CD1c-positive myeloid dendritic cell (primary cell): Measurements from ENCODE around the gene TNIP2.
"Not testable (repeated sequence)": the region's sequence is repeated elsewhere in the genome, so short reads cannot be mapped to it uniquely, and the experiment has no call there.

Experiments
- DNase-seq: peaks from one replicate; pipeline ENCODE4 v3.0.0-alpha.2; 2016; ENCODE audit errors: extremely low spot score

Gene TNIP2

DNA sequence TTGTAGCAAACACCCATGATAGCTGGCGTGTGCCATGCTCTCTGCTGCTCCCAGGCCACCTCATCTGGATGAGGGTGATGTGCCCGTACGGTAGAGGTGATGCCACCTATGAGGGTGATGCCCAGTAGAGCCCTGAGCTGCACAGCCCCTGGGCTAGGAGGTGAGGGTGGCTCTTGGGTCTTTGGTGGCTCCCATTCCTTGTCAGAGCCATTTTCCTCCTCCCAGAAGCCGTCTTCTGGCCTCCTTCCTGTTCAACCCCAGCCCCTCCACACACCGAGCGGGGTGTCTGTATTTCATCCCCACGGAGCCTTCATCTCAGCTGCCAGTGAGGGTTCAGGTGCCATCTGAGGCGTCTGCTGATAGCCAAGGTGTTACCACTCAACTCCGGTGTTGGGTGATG lies 12.0 kb upstream of the TNIP2 start:
- no peak for DNase-seq

DNA sequence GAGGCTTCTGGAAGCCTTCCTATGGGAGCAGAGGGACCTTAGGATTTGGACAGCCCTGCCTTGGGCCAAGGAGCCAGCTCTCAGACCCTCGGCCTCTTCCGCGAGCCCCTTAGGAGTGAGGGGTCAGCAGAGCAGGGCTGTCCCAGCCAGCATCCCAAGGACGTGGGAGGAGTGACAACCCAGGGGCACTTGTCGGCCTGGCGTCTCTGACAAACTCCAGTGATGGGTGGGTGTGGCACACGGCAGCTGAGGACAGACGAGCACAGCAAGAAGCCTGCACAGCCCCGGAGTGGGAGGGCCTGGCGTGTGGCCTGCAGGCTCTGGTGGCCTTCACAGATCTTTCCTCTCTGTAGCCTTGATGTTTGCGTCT lies 11.6 kb upstream of the TNIP2 start:
- no peak for DNase-seq

DNA sequence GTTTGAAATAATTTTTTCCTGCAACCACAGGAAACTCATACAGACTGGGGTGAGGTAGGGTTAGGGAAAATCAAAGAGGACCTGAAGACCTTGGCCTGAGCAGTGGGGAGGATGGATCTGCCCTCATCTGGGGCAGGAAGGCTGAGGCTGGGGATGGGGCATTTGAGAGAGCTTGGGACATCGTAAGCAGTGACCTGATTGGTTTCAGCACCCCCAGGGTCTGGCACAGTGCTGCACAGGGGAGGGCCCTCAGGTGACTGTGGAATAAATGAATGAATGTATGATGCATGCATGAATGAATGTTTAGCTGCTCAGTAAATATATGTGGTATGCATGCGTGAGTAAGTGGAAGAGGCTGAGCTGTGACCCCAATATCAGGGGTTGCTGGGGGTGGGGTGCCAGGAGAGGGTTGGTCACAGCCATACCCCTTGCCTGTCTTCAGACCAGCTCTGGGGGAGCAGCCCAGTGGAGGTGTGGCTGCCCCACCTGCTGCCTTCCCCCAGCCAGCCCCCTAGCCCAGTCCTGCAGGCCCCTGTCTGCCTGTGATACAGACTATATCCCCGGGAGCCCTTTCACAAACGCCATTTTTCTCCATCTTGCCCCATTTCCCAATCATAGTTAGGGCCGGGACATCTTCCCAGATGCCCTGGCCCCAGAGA lies 11.0 kb upstream of the TNIP2 start:
- DNase-seq: no peak

DNA sequence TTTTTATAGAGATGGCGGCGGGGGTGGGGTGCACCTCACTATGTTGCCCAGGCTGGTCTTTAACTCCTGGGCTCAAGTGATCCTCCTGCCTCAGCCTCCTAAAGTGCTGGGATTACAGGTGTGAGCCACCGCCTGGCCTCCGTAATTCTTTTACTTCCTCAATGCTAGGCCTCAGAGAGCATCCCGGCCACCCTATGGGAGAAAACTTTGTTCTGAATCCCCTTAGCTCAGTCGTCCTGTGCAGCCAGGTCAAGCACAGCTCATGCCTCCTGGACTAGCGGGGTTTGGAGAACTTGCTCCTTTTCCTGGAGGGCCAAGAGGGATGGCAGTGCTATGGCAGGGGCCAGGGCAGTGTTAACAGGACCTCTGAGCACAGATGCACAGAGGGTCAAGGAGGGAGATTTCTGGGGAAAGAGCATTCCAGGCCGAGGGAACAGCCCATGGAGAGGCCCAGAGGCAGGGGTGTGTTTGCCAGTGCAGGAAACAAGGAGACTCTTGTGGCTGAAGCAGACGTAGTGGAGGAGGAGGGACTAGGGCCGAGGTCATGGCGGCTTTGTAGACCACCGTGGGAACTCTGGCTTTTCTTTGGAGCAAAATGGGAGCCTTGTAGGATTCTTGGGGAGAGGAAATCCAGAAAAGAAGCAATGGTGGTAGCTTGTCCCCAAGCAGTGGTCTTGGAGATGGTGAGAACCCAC lies 9.8 kb upstream of the TNIP2 start:
- no peak for DNase-seq

DNA sequence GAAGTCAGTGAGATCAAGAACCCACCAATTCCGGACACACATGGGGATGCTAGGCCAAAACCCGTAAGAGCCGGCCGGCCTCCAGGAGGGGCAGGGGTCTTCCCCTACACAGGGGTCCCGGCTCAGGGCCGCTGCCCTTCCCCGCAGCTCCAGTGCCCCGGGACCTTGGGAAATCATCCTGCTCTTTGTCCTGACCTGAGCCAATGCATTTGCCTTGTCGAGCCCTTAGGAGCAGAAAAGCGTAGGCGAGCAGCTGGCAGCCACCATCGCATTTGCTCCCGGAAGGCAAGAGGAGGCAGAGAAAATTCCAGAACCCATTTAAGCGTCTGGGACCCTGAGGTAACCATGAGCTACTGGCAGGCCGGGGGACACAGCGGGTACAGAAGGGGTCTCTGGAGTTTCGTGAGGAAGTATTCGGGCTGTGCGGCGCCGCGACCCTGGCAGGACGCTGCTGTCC lies 7.4 kb upstream of the TNIP2 start:
- DNase-seq: no peak

DNA sequence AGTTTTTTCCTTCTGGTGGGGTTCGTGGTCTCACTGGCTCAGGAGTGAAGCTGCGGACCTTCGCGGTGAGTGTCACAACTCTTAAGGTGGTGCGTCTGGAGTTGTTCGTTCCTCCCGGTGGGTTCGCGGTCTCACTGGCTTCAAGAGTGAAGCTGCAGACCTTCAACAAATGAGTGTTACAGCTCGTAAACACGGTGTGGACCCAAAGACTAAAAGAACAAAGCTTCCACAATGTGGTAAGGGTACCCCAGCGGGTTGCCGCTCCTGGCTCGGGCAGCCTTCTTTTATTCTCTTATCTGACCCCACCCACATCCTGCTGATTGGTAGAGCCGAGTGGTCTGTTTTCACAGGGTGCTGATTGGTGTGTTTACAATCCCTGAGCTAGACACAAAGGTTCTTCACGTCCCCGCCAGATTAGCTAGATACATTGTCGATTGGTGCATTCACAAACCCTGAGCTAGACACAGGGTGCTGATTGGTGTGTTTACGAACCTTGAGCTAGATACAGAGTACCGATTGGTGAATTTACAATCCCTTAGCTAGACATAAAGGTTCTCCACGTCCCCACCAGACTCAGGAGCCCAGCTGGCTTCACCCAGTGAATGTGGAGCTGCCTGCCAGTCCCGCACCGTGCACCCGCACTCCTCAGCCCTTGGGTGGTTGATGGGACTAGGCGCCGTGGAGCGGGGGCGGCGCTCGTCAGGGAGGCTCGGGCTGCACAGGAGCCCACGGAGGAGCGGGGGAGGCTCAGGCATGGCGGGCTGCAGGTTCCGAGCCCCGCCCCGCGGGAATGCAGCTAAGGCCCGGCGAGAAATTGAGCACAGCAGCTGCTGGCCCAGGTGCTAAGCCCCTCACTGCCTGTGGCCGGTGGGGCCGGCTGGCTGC lies 6.6 kb upstream of the TNIP2 start:
- DNase-seq: not testable (repeated sequence)

DNA sequence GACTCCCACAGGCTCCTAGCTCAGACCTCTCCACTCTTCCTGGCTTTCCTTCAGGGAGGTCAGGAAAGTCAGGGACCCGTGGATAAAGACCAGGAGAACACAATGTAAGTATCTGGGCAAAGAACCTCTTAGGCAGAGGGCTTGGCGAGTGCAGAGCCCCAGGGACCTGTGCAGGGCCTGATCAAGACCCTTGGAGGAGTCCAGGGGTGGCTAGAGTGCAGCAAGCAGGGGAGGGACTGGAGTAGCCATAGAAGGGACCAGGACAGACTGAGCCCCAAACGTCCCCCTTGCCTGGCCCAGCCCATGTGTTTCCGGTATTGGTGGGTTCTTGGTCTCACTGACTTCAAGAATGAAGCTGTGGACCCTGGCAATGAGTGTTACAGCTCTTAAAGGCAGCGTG lies 5.9 kb upstream of the TNIP2 start:
- DNase-seq: no peak

DNA sequence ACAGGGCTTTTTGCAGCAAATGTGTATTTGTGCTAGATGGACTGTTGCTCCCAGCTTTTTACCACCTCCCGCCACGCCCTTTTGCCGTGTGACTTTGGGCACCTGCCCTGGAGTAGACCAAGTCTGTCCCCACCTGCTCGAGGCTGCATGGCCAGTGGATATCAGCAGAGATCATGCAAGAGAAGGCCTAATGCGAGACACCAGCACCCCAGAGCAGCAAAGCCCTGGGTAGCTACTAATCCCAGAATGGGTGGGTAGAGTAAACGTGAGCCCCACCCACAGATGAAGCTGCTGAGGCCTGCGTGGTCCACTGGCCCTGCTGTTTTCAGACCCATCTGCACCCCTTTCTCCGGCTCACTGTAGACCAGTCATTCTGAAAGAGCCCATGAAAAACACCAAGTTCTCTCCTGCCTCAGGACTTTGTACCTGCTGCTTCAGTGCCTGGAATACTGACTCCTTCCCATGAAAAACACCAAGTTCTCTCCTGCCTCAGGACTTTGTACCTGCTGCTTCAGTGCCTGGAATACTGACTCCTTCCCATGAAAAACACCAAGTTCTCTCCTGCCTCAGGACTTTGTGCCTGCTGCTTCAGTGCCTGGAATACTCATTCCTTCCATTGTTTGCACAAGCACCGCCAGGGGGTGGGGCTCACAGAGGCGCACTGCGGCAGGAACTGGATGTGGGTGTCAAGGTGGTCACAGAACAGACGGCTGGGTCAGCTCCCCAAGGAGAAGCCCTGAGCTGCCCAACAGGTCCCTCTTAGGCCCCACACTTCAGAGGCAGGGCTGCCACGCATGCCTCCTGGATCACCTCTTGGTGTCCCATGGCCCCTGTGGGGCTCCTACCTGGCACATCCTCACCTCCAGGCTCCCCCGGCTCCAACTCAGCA lies 5.1 kb upstream of the TNIP2 start:
- DNase-seq: peak; percentile 28

DNA sequence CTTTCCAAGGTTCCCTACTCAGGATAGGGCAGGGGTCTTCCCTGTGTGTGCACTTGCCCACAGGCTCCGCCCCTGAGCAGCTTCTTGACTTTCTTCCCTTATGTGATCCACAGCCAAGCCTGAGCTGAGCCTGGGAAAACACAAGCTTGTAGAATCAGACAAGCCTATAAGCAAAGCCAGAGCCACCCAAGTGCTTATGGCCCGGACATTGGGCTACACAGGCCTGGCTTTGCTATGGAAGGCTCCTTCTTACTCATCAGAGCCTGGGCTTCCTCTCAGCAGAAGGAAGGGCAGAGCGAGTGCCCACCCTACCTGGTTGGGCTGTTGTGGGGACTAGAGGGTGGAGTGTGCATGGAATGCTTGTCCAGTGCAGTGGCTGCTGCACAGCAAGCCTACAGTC lies 1.3 kb upstream of the TNIP2 start:
- no peak for DNase-seq

DNA sequence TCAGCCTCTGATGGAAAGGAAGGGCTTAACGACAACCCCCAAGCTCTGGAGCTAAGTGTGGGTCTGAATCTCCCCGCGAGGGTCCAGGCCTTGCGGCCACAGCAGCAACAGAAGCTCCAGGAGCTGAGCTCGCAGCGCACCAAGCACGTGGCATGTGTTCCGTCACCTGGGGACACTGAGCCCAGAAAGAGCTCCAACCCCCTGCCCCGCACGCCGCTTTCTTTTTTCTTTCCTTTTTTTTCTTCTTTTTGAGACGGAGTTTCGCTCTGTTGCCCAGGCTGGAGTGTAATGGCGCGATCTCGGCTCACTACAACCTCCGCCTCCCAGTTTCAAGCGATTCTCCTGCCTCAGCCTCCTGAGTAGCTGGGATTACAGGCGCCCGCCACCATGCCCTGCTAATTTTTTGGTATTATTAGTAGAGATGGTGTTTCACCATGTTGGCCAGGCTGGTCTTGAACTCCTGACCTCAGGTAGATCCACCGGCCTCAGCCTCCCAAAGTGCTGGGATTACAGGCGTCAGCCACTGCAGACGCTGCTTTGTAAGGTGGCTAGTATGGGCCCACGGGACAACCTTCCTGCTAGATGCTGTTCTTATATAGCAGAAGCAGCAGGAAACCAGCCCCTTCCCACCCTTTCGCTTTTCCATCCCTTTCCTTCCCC lies 685 bp upstream of the TNIP2 start:
- no peak for DNase-seq

DNA sequence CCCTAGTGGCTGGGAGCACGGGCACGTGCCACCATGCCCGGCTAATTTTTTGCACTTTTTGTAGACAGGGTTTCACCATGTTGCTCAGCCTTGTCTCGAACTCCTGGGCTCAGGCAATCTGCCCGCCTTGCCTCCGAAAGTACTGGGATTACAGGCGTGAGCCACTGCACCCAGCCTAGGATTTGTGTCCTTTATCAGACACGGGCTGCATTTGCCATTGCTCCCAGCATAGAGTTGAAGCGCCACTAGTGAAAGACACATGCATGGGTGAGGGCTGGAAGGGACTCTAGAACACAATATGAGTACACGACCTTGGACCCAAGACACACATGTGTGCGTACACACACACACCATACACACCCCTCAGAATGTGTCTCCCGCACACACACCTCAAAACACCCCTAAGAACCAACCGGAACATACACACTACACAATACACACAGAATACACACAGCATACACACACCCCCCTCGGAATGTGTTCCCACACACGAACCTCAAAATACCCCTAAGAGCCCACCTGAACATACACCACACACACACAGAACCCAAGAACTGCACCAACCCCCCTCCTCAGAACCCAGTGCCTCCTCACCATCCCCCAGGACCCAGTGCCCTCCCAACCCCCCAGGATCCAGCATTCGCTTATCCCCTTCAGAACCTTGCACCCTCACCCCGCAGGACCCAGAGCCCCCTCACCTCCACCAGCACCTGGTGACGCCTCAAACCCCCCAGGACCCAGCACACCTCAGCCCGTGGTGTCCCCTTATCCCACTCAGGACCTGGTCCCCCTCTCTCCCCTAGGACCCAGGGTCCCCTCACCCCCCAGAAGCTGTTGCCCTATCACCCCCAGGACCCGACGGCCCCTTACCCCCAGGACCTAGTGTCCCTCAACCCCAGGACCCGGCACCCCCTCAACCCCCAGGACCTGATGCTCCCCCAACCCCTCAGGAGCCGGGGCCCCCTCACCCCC lies 1.0 kb downstream of the TNIP2 start:
- DNase-seq: no peak

DNA sequence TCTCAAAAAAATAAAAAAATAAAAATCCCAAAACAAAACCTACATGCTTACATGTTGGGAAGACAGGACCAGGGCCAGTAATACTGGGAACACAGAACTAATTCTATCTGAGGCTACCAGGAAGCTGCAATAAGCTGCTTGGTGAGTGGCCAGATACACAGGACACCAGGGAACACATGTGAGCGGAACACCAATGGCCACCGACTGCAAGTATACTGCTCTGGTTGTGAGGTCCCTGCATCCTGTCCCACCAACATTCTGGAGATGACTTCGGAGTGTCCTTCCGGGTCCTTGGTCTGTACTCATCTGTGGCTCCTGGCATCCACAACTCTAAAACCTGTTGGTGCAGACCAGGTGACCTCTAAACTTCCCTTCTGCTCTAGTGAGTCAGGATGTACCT lies 2.7 kb downstream of the TNIP2 start:
- no peak for DNase-seq

DNA sequence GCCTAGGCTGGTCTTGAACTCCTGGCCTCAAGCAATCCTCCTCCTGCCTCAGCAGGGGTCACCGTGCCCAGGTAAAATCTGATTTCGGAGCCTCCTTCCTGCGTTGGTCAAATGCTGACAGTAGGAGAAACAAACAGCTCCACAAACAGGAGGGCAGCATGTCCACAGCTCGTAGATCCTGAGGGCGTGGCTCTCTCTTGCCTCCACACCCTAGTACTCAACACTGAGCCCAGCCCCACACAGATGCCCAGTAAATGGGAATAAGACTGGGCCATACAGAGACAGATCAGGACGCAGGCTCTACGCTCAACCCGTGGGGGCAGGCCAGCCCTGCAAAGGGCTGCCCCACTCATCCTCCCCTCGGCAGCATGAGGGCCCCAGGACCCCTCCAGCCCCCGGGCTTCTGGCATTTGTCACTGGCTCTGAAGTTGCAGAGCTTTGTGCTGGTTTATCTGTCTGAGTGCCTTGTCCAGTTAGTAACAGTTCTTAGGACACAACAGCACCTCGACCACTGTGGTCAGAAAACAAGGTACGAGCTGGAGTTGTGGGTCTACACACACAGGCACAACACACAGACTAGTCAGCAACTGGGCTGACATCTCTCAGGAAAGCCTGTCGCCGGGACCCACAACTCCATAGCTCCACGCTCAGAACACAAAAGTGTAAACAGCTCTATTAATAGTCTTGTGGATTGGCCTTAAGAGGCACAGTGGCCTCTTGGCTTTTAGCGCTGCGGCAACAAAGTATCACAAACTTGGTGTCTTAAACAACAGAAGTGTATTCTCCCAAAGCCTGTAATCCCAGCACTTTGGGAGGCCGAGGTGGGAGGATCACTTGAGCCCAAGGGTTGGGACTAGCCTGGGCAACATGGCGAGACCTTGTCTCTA lies 5.2 kb downstream of the TNIP2 start:
- no peak for DNase-seq

DNA sequence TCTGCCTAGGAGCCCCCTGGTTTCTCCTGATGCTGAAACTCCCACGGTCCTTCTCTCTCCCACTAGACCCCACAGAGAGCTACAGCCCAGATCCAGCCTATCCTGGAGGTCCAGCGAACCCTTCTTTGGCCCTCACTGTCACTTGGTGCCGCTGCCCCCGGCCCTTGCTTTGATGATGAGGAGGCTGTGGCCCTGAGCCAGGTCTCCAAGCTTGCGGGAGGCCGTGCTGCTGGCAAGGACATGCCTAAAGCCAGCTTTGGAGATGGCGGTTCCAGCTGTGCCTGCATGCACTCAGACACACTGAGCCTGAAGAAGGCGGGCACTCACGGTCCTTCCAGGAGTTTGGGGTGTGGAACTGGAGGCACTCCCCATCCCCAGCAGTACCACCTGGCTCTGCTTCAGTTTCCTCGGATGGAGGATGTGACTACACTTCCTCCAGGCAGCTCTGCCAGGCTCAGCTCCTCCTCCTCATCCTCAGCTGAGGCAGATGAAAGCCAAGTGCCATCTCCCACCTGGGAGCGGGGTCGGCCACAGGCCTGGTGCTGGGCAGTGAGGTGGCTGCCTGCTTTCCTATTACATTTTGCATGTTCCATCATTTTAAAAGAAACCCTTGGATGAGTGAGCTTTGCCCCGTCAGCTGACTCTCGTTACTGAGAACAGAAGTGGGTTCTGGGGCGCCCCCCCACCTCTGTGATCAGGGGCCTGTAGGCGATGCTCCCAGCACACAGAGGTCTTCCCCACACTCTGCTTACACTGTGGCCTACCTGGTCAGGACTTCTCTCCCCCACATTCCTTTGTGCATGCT lies 9.0 kb downstream of the TNIP2 start:
- no peak for DNase-seq

DNA sequence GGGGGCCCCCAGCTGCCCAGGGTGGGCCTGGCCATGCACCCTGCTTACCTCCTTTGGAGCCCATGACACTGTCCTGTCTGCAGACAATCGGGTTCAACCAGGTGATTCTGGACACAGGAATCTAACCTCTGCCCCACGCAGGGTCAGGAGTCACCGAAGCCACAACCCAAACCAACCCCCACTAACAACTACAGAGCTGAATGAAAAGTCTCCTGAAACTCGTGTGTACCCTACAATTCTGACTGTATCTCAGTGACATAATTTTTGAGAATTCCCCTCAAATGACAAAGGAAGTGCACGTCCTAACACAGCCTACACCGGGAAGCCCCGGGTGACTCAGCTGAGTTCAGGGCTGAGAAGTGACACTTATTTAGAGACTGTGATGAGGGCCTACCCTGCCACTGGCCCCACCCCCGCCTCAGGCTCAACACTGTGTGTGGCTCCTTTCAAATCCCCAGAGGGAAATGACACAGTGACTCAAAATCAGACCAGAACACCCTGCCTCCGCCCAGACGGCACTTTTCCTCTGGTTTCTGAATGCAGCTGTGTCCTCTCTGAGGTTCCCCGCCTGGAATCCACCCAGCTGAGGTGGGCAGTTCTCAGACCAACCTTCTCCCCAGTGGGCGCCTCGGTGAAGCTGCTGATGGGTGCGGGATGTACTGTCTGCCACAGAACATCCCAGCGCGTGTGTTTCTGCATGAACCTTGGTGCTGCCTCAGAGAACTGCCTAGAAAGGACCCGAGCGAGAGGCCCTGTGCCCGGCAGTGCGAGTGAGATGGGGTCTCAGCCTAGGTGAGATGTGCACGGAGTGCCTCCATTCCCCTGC lies 9.9 kb downstream of the TNIP2 start:
- DNase-seq: peak; percentile 97

DNA sequence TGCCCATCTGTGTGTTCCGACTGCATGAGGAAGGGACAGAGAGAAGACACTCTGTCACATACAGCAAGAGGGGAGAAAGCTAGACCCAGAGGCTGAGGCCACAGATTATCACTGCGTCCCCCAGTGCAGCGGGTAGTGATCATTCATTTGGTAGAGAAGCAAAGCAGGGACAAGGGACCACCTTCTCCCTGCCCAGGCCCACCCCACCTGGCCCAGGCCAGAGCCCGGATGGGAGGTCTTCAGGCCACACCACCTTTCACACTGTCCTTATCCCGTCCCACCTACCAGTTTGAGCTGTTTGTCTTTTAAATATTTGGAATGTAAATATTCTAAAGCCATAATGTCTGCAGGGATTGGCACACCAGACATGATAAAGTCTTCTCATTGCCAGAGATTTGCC lies 10.6 kb downstream of the TNIP2 start:
- no peak for DNase-seq

DNA sequence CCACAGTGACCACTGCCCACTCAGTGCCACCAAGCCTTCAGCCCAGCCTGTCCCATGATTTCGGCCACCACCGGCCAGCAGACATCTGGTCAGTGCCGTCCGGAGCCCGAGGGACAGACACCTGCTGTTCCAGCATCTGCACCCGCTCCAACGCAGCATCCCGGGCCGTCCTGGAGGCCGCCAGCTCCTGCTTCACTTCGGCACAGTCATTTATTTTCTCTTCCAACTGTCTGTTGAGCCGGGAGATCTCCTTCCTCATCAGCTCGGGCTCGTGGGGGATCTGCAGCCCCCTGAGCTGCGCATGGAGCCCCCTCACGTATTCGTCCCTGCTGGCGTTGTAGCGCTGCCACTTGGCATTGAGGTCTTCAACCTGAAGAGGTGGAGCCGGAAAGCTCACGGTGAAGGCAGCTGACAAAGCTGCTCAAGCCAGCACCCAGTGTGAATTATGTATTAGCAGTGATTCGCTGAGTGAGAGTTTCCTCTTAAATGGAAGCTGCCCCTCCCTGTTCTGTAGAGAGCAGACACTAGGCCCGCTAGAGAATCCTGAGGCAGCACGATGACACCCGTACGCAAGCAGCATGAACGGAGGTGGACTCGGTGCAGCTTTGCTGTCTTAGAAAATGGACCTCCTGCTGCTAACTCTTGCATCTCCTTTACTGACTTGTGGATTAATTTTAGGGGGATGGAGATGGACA lies 11.4 kb downstream of the TNIP2 start:
- peak; percentile 20 for DNase-seq
